A549 (cell line): ENCODE results near the gene SLC7A11. TPM values are rescaled to one million over a fixed set of nuclear protein-coding genes. Genes with fewer than 3 reads are reported as not detected.
"Not testable (repeated sequence)": the region's sequence is repeated elsewhere in the genome, so short reads cannot be mapped to it uniquely, and the experiment has no call there.

ENCODE experiments used
- ATAC-seq, 2 experiments: fragments of 200-7000 bp in 1 of 2; fragments of >200 bp in 1 of 2; cut with Nextera tagmentation in 1 of 2; cut with Tn5 transposase in 1 of 2; 3 replicates each; pipeline versions ENCODE4 v1.8.0 to v1.9.1; 2018 to 2020; ENCODE audit warnings: mild to moderate bottlenecking in 1 of 2, moderate library complexity in 1 of 2
- CTCF ChIA-PET: fragments of 300-600 bp; sonication (Branson Sonifier 250); formaldehyde crosslinking; extraction: SDS; loops from one replicate; lab custom pipeline; 2021; ENCODE audit warnings: antibody characterized with exemption, inconsistent platforms; lab: Yijun Ruan, JAX
- POLR2A ChIA-PET: fragments of 350-600 bp; formaldehyde crosslinking; extraction: SDS; loops from one replicate; lab custom pipeline; 2021; ENCODE audit warnings: antibody characterized with exemption, inconsistent platforms; lab: Yijun Ruan, JAX
- DNase-seq, 2 experiments: peaks; one replicate each; pipeline versions ENCODE4 v3.0.0 to v3.0.0-alpha.2; 2011 to 2016; ENCODE audit warnings: low read depth in 1 of 2, low spot score in 1 of 2
- FAIRE-seq: peaks from 2 replicates; lab custom pipeline; 2011; peaks lifted over from hg19 to GRCh38; lab: Jason Lieb, UNC
- H3K27ac ChIP-seq, 2 experiments: fragments of >200 bp; sonication (Bioruptor Twin); formaldehyde crosslinking; 3 replicates each; pipeline ENCODE4 v1.5.1; 2016 to 2017
- H3K4me1 ChIP-seq: fragments of >200 bp; sonication (Bioruptor Twin); formaldehyde crosslinking; 3 replicates; pipeline ENCODE4 v1.6.1; 2016
- H3K4me2 ChIP-seq: fragments of >200 bp; sonication (Bioruptor Twin); formaldehyde crosslinking; 3 replicates; pipeline ENCODE4 v1.6.1; 2016
- H3K4me3 ChIP-seq: fragments of >200 bp; sonication (Bioruptor Twin); formaldehyde crosslinking; 3 replicates; pipeline ENCODE4 v1.5.1; 2016
- H3K9me3 ChIP-seq: fragments of >200 bp; sonication (Bioruptor Twin); formaldehyde crosslinking; 3 replicates; pipeline ENCODE4 v1.6.1; 2016
- BCL3 ChIP-seq: fragments of >200 bp; sonication (Bioruptor Twin); formaldehyde crosslinking; IDR thresholded peaks from 3 replicates; pipeline ENCODE4 v1.6.1; 2016
- CEBPB ChIP-seq, 2 experiments: fragments of >200 bp in 1 of 2; sonication (Bioruptor Twin) in 1 of 2; formaldehyde crosslinking in 1 of 2; IDR thresholded peaks; 2 replicates each; pipeline ENCODE4 v1.6.1; 2012 to 2016
- EHMT2 ChIP-seq: fragments of 200-600 bp; sonication (generic); IDR thresholded peaks from 2 replicates; pipeline ENCODE4 v1.6.1; 2016; ENCODE audit warnings: antibody characterized with exemption, low read depth, mild to moderate bottlenecking, moderate library complexity
- GATA3 ChIP-seq: IDR thresholded peaks from 2 replicates; pipeline ENCODE4 v1.6.1; 2012; ENCODE audit warnings: borderline replicate concordance
- HES2 ChIP-seq: fragments of >200 bp; sonication (Bioruptor Twin); formaldehyde crosslinking; IDR thresholded peaks from 2 replicates; pipeline ENCODE4 v1.6.1; 2016
- JUN ChIP-seq, 2 experiments: fragments of >200 bp; sonication (Bioruptor Twin); formaldehyde crosslinking; IDR thresholded peaks; 2 replicates in 1 of 2; 3 replicates in 1 of 2; pipeline ENCODE4 v1.6.1; 2016 to 2017
- NFE2L2 ChIP-seq: fragments of 150-350 bp; conservative IDR thresholded peaks from 2 replicates; pipeline ENCODE4 v1.6.1; 2014; ENCODE audit warnings: low read length
- NPAS2 ChIP-seq: fragments of 250-450 bp; sonication (Bioruptor Pico); IDR thresholded peaks from 2 replicates; pipeline ENCODE4 v1.8.0; 2022; ENCODE audit warnings: mild to moderate bottlenecking, moderate library complexity, borderline replicate concordance
- POLR2AphosphoS2 ChIP-seq: conservative IDR thresholded peaks from 2 replicates; pipeline ENCODE4 v1.6.1; 2012; ENCODE audit warnings: low read length, improper control_type of control experiment, inconsistent platforms
- RAD21 ChIP-seq, 2 experiments: fragments of >200 bp in 1 of 2; sonication (Bioruptor Twin) in 1 of 2; formaldehyde crosslinking in 1 of 2; IDR thresholded peaks in 1 of 2; conservative IDR thresholded peaks in 1 of 2; 2 replicates in 1 of 2; 3 replicates in 1 of 2; pipeline ENCODE4 v1.6.1; 2012 to 2018; ENCODE audit warnings: inconsistent platforms in 1 of 2
- REST ChIP-seq: fragments of 200-600 bp; sonication (generic); IDR thresholded peaks from 2 replicates; pipeline ENCODE4 v1.6.1; 2016; ENCODE audit warnings: antibody characterized with exemption, mild to moderate bottlenecking, moderate library complexity
- SMC3 ChIP-seq: fragments of >200 bp; sonication (Bioruptor Twin); formaldehyde crosslinking; IDR thresholded peaks from 3 replicates; pipeline ENCODE4 v1.6.1; 2018; ENCODE audit warnings: inconsistent platforms
- TP53 ChIP-seq: fragments of 250-450 bp; sonication (Bioruptor Pico); IDR thresholded peaks from 2 replicates; pipeline ENCODE4 v1.5.0; 2021; ENCODE audit warnings: mild to moderate bottlenecking, moderate library complexity
- ZSCAN20 ChIP-seq: fragments of 250-450 bp; sonication (Bioruptor Pico); IDR thresholded peaks from 2 replicates; pipeline ENCODE4 v1.8.0; 2022; ENCODE audit warnings: mild to moderate bottlenecking, moderate library complexity
- WGBS: methylation state at CpG from one replicate; pipeline ENCODE4 v1.1.6; 2017; ENCODE audit errors: missing lambda C conversion rate; 5-methylcytosine and 5-hydroxymethylcytosine counted together
- polyA plus RNA-seq, 4 experiments: library from polyadenylated mRNA; depleted of rRNA in 3 of 4; stranded (reverse); fragments of >200 nt; fragmentation: RNase III in 1 of 4; extraction: RNeasy Plus Mini Kit Qiagen cat#74134 plus additional on column Dnase treatment in 1 of 4; gene quantifications; 2 replicates in 3 of 4; 3 replicates in 1 of 4; pipeline ENCODE4 v1.2.3, GENCODE V29; 2011 to 2017

SLC7A11 gene
- polyA plus RNA-seq, 2 of the 4 experiments (the other 2 are of a cell fraction): 52.4 to 161 TPM

- H3K4me2 ChIP-seq: peak overlapping the region; percentile 57
- H3K4me1 ChIP-seq: peaks cover 88% of the 10 kb centered on the region
- DNase-seq (peak in 1 of 2 experiments; percentile 41), ATAC-seq (peak; percentile 70 to 72; a peak in 5 of 6 replicates), FAIRE-seq (no peak)
- CTCF ChIA-PET: interaction anchor here (1.1 kb wide), 1 partner anchor 465 kb away, joined by 3 read pairs; no protein-coding TSS in a partner anchor
- TF ChIP-seq RAD21 (conservative IDR thresholded peaks at IDR 0.05 in 1 of 2, IDR thresholded peaks at IDR 0.05 in 1 of 2) (no peak), REST (no peak), HES2 (no peak), ZSCAN20 (CRISPR knock-in tag) (no peak), CEBPB (IDR thresholded peaks at IDR 0.05) (no peak), POLR2AphosphoS2 (0 out of 2 replicates have a peak, but pooled peaks have one; percentile 65), JUN (IDR thresholded peaks at IDR 0.05) (0 out of 5 replicates have a peak, but pooled peaks of 1 of the 2 experiments have one; percentile 17), TP53 (CRISPR knock-in tag) (no peak)
- POLR2A ChIA-PET: interaction anchor here (1.0 kb wide), 1 partner anchor 10 kb away, joined by 4 read pairs; no protein-coding TSS in a partner anchor
- WGBS: 14% methylated on average over 4 of the region's 4 CpGs
- H3K9me3 ChIP-seq: no peaks in the 10 kb centered on the region
- peak overlapping the region; percentile 10; the same call in 1 of the 3 replicates for H3K4me3 ChIP-seq
- peak overlapping the region; percentile 63 to 79 for H3K27ac ChIP-seq
Measured at GRCh38 chr4:138216272-138216867, 25.8 kb downstream of the SLC7A11 start.

- H3K4me3 ChIP-seq, DNase-seq, ATAC-seq, H3K27ac ChIP-seq, CTCF ChIA-PET, H3K9me3 ChIP-seq, POLR2A ChIA-PET, FAIRE-seq: not testable (repeated sequence)
- H3K4me1 ChIP-seq: peaks cover 75% of the 10 kb centered on the region
- WGBS: 81% methylated on average over 2 of the region's 2 CpGs
- H3K4me2 ChIP-seq: peak overlapping the region; percentile 21; the same call in 1 of the 3 replicates
Measured at GRCh38 chr4:138210576-138210975, 31.6 kb downstream of the SLC7A11 start.

- TF ChIP-seq SMC3 (no peak), BCL3 (no peak), EHMT2 (no peak), NPAS2 (CRISPR knock-in tag) (no peak), JUN (IDR thresholded peaks at IDR 0.05) (no peak), GATA3 (no peak), NFE2L2 (no peak), TP53 (CRISPR knock-in tag) (no peak)
- Histone ChIP-seq H3K4me3 (no peak overlapping the region), H3K27ac (no peak overlapping the region), H3K9me3 (no peaks in the 10 kb centered on the region), H3K4me1 (peaks cover 75% of the 10 kb centered on the region), H3K4me2 (peak overlapping the region; percentile 21; the same call in 1 of the 3 replicates)
- WGBS: 95% methylated on average over 1 of the region's 1 CpG
- DNase-seq (no peak), ATAC-seq (no peak), FAIRE-seq (no peak)
- CTCF ChIA-PET: interaction anchor here (0.9 to 1.1 kb wide), 2 partner anchors 9 to 472 kb away, joined by 3 read pairs; no protein-coding TSS in a partner anchor
- POLR2A ChIA-PET: no interaction called here
Measured at GRCh38 chr4:138209094-138209493, 33.1 kb downstream of the SLC7A11 start.
